Stimulated activated CD8-positive, alpha-beta memory T cell treated with anti-CD3 and anti-CD28 coated beads, Interleukin-15, amount 100 ng/mL, for 4 hours (primary cell): ENCODE results near the gene FNDC3B.

Source experiments
- DNase-seq, 2 donors: peaks; one replicate each; pipeline ENCODE4 v3.0.0-alpha.2; 2020; ENCODE audit warnings: low read depth in 2 of 2

The FNDC3B gene

DNA sequence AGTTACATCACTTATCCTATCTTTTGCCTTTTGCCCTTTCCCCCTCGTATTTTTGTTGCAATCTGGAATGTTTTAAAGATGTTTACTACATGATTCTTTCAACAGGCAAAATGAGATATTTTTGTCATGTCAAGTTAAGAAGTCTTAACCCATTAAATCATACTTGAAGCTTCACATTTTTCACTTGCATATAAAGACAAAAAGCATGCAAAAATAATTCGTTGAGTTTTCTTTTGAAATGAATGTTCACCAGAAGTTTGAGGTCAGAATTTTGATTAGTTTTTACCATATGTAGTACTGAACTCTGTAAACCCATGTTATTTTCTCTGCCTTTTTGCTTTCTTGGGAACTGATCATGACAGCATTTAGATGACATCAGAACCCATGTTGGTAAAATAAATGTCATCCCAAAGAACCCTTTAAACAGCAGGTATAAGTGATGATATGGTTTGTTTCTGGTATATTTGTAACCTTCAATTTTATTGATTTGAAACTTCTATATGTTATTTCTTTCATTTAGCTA lies 220.4 kb downstream of the FNDC3B start:
- no peak for DNase-seq

DNA sequence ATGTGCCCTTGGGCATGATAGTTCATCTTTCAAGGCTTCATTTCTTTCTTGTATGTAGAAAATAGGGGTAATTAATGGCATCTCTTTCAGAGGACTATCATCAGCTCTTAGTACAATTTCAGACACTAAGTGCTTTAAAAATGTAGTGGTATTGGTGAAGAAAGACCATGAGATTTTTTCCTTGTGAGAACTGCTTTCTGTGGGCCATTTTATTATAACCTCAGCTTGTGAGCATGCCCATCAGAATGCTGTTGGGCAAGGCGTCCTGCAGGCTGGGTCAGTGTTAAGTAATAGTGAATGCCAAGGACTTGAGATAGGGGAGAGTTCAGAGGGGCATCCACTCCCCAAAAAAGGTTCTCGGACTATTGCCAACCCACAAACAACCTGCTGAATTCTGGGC lies 221.0 kb downstream of the FNDC3B start:
- DNase-seq: no peak

DNA sequence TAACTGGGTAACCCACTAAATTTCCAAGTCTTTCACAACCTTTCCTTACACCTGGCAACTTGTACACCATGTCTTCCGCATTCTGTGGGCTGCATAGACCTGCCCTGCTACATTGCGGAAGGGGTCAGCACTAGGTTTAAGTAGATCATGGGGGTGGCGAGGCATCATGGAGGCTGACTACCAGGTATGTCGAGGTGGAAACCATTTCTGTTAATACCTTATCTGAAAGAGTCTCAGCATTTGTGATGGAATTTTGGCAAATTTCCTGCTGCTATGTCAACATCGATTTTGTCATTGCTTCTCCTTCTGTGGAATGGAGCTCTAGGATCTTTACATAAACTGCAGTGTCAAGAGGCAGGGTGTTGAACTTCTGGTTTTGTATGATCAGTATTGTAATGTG lies 221.7 kb downstream of the FNDC3B start:
- DNase-seq: no peak

DNA sequence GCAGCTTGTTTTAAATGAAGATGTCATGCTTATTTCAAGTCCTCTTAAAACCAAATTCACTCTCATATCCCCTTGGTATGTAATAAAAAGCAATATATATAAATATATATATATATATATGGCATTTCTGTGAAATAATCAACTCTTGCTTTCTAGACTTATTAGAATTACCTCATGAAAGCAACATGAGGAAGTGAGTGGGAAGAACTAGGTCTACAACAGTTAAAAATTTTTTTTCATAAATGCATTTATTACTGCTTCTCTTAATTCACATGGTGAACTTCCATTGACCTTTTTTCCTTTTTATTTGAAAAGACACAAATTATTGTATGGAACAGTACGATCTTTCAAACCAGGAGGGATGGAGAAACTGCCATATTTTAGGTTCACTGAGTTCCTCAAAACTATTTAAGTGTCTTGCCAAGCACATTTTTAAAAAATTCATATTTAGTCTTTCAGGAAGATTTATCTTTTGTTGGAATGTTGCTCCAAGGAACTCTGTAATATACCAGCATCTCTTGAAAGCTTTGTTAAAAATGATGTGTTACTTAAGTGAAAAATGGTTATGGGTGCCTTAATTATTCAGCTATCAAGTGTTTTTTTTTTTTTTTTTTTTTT lies 223.7 kb downstream of the FNDC3B start:
- DNase-seq: no peak

DNA sequence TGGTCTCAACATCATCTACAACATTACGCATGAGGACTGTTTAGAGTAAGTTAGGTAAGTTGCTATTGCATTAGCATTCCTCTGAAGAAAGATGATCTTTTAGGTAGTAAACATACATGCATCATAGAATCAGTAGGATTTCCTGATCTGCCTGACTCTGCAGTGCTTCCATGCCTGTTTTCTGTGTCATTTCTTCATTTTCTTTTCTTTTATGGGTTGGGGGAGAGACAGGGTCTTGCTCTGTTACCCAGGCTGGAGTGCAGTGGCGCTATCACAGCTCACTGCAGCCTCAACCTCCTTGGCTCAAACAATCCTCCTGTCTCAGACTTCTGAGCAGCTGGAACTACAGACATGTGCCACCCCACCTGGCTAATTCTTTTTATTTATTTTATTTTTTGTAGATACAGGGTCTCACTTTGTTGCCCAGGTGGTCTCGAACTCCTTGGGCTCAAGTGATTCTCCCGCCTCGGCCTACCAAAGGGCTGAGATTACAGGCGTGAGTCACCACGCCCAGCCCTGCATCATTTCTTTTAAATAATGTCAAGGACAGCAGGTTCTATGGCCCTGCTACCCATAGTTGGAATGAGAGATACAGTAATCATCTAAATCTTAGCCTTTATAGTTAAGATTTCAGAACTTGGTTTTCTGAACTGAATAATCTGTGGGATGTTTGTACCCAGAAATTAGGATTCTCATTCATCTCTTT lies 224.6 kb downstream of the FNDC3B start:
- DNase-seq: no peak

DNA sequence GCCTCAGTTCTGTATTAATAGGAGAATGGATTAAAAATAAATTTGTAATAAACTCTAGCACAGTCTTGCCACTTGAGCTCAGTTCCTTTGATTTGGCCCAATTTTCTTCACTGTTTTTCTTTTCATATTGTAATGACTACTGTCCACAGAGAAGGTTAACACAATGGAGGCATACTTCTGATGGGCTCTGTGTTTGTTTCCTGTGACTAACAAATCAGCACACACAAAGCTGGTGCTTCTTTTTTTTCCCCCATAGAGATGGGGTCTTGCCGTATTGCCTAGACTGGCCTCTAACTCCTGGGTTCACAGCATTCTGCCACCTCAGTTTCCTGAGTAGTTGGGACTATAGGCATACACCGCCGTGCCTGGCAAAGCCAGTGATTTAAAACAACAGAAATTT lies 226.7 kb downstream of the FNDC3B start:
- DNase-seq: no peak

DNA sequence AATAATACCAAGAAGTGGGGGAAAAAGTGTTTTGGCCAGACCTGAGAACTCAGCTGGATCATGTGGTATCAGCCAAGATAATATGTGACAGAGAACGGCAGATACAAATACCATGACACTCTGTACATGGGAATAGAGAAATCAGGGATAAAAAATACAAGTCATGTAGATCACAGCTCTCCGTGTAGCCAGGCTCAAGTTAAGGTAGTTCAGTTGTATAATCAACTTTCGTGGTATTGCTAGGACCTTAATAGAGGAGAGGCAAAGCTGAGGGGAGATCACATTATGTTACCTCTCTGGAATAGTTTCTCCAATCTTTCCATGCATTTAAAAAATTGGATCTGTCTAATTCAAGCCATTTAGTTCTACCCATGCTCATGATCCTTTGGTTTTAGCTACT lies 229.0 kb downstream of the FNDC3B start:
- no peak for DNase-seq

DNA sequence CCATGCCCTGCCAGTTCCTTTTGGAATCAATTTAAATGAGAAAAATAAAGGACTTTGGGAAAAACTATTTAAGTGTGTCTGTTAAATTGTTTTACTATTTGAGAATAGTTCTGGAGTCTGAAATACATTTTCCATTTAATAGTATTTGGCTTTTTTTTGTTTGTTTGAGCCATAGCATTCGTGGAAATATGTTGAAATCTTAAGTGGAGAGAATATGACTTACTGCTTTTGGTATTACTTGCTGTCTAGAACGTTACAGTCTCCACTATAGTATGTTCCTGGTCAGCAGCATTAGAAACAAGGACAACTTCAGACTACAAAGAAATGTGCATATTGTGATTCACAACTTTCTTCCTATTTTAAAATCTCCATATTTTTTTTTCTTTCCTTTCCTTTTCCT lies 229.5 kb downstream of the FNDC3B start:
- no peak for DNase-seq

- DNase-seq: no peak
These were observed 231.3 kb downstream of the FNDC3B start for GRCh38 chr3:172270557-172271166.

- DNase-seq: no peak
These were observed 232.1 kb downstream of the FNDC3B start for GRCh38 chr3:172271386-172271976.

DNA sequence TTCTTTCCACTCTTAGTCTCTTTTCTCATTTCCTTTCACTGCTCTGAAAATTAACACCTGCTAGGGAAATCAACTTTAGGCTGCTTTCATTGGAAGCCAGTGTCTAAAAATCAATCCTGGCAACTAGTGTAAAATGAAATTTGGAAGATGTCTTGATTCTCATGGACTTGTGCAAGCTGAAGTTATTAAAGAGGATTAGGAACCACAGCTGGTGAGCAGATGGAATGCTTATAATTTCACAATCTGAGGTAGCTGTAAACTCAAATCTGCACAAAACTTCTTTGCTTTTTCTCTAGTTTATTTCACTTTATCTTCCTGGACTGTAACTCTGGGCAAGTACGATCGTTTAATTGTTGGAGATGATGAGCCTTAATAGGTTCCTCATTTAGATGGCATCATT lies 233.3 kb downstream of the FNDC3B start:
- DNase-seq: no peak

- DNase-seq: no peak
These were observed 234.0 kb downstream of the FNDC3B start for GRCh38 chr3:172273378-172273777.

DNA sequence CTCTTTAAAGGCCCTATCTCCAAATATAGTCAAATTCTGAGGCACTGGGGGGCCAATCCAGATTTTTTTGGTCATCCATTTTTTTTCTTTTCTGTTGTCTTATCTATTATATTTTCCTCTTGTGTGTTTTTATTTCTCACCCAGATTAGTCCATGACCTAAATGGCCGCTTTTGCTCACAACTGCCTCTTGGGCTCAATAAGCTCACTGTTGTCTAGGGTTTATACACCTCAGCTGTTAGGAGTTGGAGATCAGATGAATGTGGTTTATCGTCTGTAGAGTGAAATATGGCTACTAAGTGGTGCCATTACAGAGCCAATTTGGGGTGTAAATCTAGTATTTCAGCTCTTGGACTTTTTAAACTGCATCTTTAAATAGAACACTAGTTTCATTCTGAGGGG lies 235.5 kb downstream of the FNDC3B start:
- DNase-seq: no peak

- no peak for DNase-seq
These were observed 236.2 kb downstream of the FNDC3B start for GRCh38 chr3:172275586-172275985.

- no peak for DNase-seq
These were observed 236.7 kb downstream of the FNDC3B start for GRCh38 chr3:172276103-172276502.

- no peak for DNase-seq
These were observed 237.8 kb downstream of the FNDC3B start for GRCh38 chr3:172277151-172277652.

GRCh38 chr3:172279191-172279640 lies 239.8 kb downstream of the FNDC3B start:
- DNase-seq: no peak

DNA sequence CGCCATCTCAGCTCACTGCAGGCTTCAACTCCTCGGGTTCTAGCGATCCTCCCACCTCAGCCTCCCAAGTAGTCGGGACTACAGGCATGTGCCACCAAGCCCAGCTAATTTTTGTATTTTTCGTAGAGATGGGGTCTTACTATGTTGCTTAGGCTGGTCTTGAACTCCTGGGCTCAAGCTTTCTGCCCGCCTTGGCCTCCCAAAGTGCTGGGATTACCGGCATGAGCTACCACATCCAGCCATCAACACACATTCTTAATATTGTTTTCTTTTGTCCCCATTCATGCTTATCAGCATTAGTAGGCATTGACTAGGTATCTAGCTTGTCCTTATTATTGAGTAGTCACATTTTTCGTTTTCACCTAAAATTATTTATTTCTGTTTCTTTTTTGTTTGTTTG lies 240.6 kb downstream of the FNDC3B start:
- no peak for DNase-seq

DNA sequence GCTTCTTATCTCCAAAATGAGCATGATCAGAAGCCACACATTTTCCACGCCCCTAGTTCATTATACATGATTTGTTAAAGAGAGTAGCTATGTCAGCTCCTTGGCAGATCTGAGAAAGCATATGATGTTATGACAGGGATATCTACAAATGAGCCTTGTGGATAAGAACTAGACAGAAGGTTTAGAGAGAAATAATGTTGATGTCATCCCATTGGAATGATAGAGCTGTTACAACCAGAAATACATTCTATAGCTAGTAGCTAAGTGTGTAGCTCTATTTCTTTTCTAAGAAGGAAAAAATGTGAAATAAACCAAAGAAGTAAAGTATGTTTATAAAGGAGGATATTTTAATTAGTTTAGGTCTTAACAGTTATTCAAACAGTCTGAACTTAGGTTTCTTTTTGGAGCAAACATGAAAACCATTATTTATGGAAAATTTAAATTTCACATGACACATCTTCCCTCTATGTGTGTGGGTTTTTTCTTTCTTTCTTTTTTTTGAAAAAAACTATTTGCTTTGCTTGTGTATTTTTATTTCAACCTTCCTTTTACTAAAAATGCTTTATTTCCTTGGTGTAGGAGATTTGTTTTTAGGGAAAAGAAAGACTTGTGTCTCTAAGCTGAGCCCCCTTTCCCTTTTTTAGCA lies 241.2 kb downstream of the FNDC3B start:
- no peak for DNase-seq

DNA sequence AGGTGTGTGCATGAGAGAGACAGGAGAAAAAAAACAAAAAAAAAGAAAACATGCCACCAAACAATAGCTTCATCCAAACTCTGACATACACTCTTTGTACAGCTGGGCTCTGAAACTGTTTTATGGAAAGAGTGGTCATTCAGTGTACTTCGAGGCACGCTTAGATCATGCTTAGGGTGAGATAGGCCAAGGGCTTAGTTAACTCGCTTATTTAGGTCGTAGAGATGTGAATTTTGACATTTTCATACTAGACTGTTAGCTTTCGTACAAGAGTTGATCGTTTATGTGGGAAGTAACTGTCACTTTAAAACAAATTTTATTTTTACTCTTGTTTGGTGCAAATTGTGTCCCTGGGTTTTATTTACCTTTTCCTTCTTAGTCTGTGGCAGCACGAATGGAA lies 242.5 kb downstream of the FNDC3B start:
- DNase-seq: no peak

- no peak for DNase-seq
These were observed 243.5 kb downstream of the FNDC3B start for GRCh38 chr3:172282850-172283249.

GRCh38 chr3:172283841-172284357 lies 244.5 kb downstream of the FNDC3B start:
- DNase-seq: no peak
